GM21737 (cell line): ENCODE results near the gene HYAL2.

ENCODE experiments used
- ATAC-seq: cut with Tn5 transposase; IDR thresholded peaks from one replicate; pipeline ENCODE4 v1.9.1; 2021; ENCODE audit warnings: mild to moderate bottlenecking, moderate library complexity; ENCODE audit not compliant: unreplicated experiment

Gene HYAL2

DNA sequence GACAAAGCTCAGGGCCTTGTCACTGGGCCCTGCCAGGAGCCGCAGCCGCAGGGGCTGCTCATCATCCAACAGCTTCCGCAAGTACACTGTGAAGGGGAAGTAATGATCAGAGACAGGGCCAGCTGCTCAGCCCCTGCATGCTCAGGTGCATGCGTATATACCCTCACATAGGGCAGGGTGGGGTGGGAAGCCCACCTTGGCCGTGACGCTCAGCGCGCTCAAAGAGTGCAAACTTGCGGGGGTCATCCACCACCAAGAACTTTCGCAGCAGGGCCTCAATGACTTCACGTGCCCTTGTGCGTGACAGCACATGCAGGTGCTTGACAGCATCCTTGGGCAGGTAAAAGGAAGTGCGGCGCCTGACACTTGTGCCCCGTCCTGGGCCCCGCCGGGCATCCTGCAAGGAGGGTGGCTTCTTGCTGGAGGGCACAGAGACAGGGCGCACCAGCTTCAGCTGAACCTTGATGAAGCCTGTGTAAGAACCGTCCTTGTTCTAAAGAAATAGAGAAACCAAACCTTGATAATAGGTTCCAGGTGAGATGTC is 8.9 kb upstream of the HYAL2 start:
- ATAC-seq, result no peak

DNA sequence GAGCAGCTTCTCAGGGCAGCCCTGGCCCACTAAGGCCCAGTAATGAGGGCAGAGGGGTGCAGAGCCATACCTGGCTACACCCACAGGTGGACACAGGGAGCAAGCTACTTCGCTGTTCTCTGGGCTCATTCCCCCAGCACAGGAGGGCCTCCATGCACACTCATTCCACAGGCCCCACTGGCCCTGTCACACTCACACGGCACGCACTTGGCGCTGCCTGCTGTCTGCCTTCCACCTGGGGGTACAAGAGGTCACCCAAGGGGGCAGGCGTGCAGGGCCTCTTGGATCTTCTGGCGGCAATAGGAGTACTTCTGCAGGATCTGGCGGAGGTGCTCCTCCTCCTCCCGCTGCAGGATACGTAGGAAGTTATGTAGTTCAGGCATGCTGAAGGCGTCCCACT is 7.8 kb upstream of the HYAL2 start:
- no peak for ATAC-seq

DNA sequence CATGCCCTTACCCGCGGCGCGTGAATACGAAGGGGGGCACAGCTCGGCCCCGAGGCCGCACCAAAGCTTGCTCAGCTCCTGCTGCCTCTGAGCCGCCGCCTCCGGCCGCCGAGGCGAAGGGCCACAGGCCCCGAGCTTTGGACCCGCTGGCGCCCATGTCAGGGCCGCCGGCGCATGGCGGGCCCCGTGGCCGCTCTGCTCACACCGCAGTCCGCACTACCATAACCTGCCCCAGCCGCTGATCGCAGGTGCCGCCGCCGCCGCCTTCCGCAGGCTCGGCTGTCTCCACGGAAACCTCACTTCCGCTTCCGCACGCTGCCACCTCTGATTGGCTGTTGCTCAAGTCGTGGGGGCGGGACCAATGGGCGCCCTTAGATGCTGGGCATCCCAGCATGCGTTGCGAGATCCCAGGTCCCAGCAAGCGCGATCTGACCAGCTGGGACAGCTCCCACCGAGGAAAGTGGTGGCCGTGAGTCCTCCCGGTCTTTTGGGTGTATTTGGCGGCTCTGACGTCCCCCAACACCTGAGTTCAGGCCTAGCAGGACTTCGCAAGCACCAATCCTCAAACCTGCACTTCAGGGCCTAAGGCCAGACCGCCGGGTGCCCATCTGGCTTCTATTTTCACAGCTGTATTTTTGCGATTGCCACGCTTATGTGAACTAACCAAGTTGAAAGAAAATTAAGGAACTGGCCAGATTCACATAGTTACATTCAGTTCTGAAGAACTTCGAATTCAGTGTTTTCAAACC is 5.6 kb upstream of the HYAL2 start, which contains the start of gene TUSC2:
Gene TUSC2 (minus strand): TSS at position 281 of the 749 bp plus-strand sequence. CDS start 124 bp downstream, at position 157.
- peak; percentile 75 for ATAC-seq

DNA sequence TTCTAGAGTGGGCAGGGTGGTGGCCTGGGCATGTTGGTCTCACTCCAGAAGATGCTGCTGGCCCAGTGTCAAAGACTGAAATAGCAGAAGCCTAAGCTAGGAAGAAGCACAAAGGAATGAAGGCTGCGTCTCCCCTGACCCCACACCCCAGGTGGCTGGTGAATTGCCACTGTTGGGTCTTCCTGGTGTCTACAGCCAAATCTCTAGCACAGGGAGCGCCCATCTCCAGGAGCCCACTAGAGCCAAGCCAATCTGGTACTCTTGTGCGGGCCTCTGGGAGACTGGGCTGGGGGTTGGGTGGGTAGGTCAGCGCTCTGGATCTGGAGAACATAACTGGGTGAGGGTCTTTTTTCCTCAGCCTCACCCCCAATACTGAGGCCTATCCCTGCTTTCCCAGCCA is 4.6 kb upstream of the HYAL2 start:
- ATAC-seq, result no peak

DNA sequence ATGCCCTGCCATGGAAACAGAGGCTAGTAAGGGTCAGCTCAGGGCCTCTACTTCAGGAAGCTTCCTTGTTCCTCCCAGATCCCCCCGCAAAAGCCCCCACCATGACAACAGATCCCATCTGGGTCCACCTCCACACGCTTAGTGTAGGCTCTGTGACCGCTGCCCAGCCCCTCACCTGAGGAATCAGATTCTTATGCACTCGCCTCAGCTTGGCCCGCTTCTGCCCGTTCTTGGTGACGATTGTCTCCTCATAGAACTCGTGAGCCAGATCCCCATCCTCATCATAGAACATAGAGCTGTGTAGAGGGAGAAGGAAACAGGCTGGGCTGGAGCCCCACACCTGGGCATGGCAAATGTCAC is 3.6 kb upstream of the HYAL2 start:
- no peak for ATAC-seq

DNA sequence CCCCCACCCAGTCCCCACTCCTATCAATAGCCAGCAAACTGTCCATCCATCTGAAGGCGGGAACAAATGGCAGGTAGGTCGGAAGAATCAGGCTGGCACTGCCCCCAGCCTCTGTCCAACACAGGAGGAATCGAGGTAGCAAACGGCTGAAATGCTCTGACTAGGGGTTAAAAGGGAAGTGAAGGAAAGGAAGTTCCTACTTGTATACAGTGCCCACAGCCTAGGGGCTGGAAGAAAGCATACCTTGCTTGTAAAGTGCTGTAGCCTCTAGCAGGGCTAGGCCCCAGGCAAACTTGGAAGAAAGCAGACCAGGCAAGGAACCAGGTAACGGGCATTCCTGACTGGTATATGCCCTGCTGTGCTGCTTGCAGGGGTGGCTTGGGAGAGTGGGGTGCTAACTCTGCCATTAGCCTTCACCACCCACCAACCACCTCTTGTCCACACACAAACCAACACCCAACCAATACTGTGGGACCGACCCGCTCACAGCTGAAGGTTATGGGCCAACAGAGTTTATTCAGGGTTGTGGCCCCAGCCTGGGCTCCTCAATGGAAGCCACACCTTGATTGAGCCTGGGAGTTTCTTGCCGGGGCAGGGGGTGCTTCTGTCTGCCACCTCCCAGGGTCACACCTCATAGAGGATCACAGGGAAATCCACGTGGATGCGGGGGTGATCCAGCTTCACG is 3.1 kb upstream of the HYAL2 start:
- no peak for ATAC-seq

DNA sequence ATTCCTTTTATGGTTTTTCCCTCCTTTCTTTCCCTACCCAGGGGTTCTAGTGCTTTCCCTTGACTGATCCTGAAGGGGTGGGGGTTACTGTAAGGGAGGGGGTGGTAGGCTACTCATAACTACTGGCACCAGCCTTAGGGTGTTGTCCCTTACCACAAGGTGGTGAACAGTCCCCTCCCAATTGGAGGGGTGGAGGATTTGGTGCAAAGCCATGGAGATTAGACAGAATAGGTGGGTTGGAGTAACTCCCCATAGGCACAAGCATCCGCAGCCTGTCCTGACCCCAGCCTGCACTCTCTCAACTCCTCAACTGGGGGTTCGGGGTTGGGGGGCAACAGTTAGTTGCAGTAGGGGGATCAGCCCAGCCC is 2.6 kb upstream of the HYAL2 start:
- no peak for ATAC-seq

GRCh38 chr3:50324351-50325112 is 2.0 kb upstream of the HYAL2 start:
- no peak for ATAC-seq

- no peak for ATAC-seq
Measured at GRCh38 chr3:50323614-50324199, 1.2 kb upstream of the HYAL2 start.

DNA sequence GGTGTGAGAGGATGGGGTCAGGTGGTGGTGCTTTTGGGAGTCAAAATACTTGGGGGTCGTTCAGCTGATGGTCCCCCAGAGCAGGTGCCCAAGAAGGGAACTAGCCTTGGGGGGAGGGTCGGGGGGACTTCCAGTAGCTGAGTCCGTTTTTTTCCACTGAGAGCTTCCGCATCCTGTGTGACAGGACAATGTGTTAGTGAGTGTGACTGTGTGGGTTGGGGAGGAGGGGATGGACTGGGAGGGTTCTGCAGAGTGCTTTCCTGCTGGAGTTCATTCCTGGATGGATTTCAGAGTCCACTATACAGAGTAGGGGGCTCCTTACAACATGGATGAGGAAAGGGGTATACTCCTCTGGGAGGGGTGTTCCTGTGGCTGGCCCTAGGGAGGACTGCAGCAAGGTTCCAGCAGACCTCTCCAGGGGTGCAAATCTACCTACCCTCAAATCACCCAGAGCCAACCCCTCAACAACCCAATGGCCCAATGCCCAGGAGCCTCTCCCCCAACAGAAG is 601 bp upstream of the HYAL2 start:
- no peak for ATAC-seq

DNA sequence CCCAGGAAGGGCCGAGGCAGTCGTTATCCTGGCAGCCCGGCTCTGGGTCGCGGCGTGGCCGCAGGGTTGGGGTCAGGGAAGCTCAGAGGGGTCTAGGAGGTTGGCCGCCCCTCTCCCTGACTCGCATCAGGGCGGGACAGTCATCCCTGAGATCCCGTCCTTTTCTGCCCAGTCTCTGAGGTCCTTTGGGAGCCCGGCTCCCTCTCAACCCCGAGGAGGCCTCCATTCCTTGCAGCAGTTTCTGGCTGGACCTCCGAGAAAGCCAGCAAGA is 495 bp downstream of the HYAL2 start:
- no peak for ATAC-seq

GRCh38 chr3:50321336-50322114 is 1.0 kb downstream of the HYAL2 start:
- ATAC-seq, result peak; percentile 65

DNA sequence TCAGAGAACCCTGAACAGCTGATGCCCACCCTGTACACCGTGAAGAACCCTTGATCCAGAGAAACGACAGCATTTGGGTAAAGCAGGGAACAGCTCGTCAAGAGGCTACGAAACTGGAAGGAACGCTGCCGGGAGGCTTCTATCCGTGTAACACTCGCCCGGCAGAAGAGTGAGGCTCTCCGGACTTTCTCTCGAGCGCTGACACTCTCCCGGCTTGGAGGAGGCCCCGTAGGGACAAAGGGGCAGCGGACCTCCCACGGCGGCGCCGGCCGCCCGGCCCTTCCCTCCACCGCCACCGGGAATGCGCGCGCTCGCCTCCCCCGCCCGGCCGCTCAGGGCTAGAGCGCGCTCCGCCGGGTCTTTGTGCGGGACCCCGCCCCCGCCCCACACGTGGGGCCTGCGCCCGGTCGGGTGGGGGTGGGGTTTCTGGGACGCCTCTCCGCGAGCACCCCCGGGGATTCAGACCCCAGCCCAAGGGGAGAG is 1.7 kb downstream of the HYAL2 start:
- peak; percentile 45 for ATAC-seq

GRCh38 chr3:50319894-50320625 is 2.5 kb downstream of the HYAL2 start:
- ATAC-seq, result no peak

DNA sequence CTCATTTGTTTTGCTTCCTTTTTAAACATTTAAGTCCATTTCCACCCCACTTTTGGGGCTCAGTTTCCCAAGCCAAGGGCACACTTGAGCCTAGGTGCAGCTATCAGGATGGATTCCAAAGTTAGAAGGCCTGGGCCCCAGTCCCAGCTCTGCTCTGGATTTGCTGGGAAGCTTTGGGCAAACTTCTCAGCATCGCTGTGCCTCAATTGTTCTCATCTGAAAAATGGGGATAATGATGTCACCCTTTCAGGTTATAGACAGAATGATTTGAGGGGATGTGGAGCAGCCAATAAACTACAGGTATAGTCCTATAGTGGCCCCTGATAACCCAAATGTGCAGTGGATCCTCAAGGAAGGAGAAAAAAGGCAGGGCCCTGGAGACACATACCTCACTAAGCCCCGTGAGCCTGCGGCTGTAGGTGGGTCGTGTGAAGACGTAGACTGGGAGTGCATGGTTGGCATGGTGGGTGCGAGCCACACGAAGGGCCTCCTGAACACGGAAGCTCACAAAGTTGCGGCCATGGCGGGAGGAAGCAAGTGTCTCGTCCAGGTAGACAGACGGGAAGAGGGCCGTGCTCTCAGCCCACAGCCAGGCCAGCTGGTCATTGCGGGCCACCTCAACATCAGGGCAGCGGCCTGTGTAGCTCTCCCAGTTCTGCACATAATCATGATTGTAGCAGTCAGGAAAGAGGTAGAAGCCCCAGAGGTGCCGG is 3.2 kb downstream of the HYAL2 start:
- no peak for ATAC-seq

- no peak for ATAC-seq
Measured at GRCh38 chr3:50318615-50319014, 3.9 kb downstream of the HYAL2 start.

GRCh38 chr3:50318163-50318562 is 4.4 kb downstream of the HYAL2 start:
- no peak for ATAC-seq

DNA sequence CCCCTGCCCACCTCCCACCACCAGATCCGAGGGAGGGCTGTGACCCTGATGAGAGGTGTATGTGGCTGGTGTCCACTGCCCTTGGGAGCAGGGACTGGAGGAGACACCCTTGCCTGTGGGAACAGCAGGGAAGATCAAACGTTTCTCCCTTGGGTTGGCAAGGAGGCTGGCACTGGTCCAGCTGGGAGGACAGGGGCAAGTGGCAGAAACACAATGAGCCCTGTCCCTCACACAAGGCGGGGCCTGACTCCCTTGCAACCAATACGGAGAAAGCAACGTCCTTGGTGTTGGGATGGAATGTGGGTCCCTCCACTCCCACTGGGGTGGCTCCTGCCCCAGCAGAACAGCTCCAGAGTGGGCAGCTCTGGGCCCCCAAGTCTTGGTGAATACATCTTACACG is 5.2 kb downstream of the HYAL2 start:
- ATAC-seq, result no peak

GRCh38 chr3:50316657-50317242 is 5.8 kb downstream of the HYAL2 start:
- no peak for ATAC-seq
